ENCODE results near the gene DUSP22.

Gene DUSP22

GRCh38 chr6:338815-339262 lies 46.6 kb downstream of the DUSP22 start:
- DNase-seq (ENCODE audit: low read depth in 2 of 2) = no peak

GRCh38 chr6:339480-339879 lies 47.2 kb downstream of the DUSP22 start:
- no peak for DNase-seq (ENCODE audit: low read depth in 2 of 2)

- no peak for DNase-seq (ENCODE audit: low read depth in 2 of 2)
Observed at GRCh38 chr6:340186-340955, 48.1 kb downstream of the DUSP22 start.

- no peak for DNase-seq (ENCODE audit: low read depth in 2 of 2)
Observed at GRCh38 chr6:340991-341827, 48.9 kb downstream of the DUSP22 start.

- no peak for DNase-seq (ENCODE audit: low read depth in 2 of 2)
Observed at GRCh38 chr6:341914-342831, 49.9 kb downstream of the DUSP22 start.

GRCh38 chr6:342832-343179 lies 50.5 kb downstream of the DUSP22 start:
- DNase-seq (ENCODE audit: low read depth in 2 of 2) = no peak

GRCh38 chr6:343226-343935 lies 51.1 kb downstream of the DUSP22 start:
- no peak for DNase-seq (ENCODE audit: low read depth in 2 of 2)

GRCh38 chr6:343960-344815 lies 51.9 kb downstream of the DUSP22 start:
- DNase-seq (ENCODE audit: low read depth in 2 of 2) = no peak

- DNase-seq (ENCODE audit: low read depth in 2 of 2) = no peak
Observed at GRCh38 chr6:344816-345340, 52.6 kb downstream of the DUSP22 start.

GRCh38 chr6:345747-346385 lies 53.6 kb downstream of the DUSP22 start:
- DNase-seq (ENCODE audit: low read depth in 2 of 2) = no peak

GRCh38 chr6:346386-347030 lies 54.2 kb downstream of the DUSP22 start:
- DNase-seq (ENCODE audit: low read depth in 2 of 2) = no peak

- no peak for DNase-seq (ENCODE audit: low read depth in 2 of 2)
Observed at GRCh38 chr6:347232-347631, 54.9 kb downstream of the DUSP22 start.

GRCh38 chr6:347951-348859 lies 55.9 kb downstream of the DUSP22 start:
- DNase-seq (ENCODE audit: low read depth in 2 of 2) = no peak

GRCh38 chr6:348860-349396 lies 56.6 kb downstream of the DUSP22 start:
- DNase-seq (ENCODE audit: low read depth in 2 of 2) = no peak

GRCh38 chr6:349491-349921 lies 57.2 kb downstream of the DUSP22 start:
- DNase-seq (ENCODE audit: low read depth in 2 of 2) = no peak

GRCh38 chr6:350371-350770 lies 58.1 kb downstream of the DUSP22 start:
- no peak for DNase-seq (ENCODE audit: low read depth in 2 of 2)

GRCh38 chr6:351011-351866 lies 59.0 kb downstream of the DUSP22 start:
- DNase-seq (ENCODE audit: low read depth in 2 of 2) = no peak
